DND-41 (cell line): ENCODE results near the gene RND1.

ENCODE experiments used
- EZH2 ChIP-seq: IDR thresholded peaks from 3 replicates; pipeline ENCODE4 v1.6.1; 2012; ENCODE audit warnings: borderline replicate concordance, low read depth, mild to moderate bottlenecking, moderate library complexity, low read length, inconsistent platforms; ENCODE audit not compliant: severe bottlenecking
- TF ChIP-seq, protein P1 (sequence below): IDR thresholded peaks from 2 replicates; pipeline ENCODE4 v1.5.1; 2012; ENCODE audit warnings: borderline replicate concordance, low read length, moderate library complexity, mild to moderate bottlenecking; ENCODE audit not compliant: poor library complexity, severe bottlenecking; ENCODE audit errors: extremely low read depth

DNA sequence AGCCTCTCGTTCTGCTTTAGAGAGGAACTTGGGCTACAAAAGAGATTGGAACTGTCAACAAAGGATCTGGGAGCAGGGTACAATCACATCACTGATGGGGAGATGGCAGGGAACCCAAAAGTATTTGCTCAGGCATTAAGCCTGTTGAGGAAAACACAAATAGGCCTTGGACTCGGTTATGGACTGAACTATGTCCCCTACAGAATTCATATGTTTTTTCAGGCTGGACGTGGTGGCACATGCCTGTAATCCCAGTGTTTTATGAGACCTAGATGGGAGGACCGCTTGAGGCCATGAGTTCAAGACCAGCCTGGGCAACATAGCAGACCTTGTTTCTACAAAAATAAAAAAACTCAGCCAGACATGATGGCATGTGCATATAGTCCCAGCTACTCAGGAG, 27.6 kb downstream of the RND1 start:
- no peak for TF ChIP-seq EZH2
- TF ChIP-seq, protein P1, sequence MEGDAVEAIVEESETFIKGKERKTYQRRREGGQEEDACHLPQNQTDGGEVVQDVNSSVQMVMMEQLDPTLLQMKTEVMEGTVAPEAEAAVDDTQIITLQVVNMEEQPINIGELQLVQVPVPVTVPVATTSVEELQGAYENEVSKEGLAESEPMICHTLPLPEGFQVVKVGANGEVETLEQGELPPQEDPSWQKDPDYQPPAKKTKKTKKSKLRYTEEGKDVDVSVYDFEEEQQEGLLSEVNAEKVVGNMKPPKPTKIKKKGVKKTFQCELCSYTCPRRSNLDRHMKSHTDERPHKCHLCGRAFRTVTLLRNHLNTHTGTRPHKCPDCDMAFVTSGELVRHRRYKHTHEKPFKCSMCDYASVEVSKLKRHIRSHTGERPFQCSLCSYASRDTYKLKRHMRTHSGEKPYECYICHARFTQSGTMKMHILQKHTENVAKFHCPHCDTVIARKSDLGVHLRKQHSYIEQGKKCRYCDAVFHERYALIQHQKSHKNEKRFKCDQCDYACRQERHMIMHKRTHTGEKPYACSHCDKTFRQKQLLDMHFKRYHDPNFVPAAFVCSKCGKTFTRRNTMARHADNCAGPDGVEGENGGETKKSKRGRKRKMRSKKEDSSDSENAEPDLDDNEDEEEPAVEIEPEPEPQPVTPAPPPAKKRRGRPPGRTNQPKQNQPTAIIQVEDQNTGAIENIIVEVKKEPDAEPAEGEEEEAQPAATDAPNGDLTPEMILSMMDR, result no peak
